DOHH2 (cell line): ENCODE results near the gene CLSTN1.

ENCODE experiments used
- EZH2phosphoT487 ChIP-seq: fragments of 200-600 bp; sonication (generic); IDR thresholded peaks from 2 replicates; pipeline ENCODE4 v1.6.1; 2017; ENCODE audit warnings: borderline replicate concordance, mild to moderate bottlenecking, antibody characterized with exemption, low read length, moderate library complexity, mixed read lengths
- TF ChIP-seq, protein P1 (sequence below): fragments of 200-600 bp; sonication (generic); IDR thresholded peaks from one replicate; pipeline ENCODE4 v1.5.1; 2014; ENCODE audit warnings: antibody characterized with exemption, mild to moderate bottlenecking, low read depth, low read length; ENCODE audit not compliant: poor library complexity, severe bottlenecking

DNA sequence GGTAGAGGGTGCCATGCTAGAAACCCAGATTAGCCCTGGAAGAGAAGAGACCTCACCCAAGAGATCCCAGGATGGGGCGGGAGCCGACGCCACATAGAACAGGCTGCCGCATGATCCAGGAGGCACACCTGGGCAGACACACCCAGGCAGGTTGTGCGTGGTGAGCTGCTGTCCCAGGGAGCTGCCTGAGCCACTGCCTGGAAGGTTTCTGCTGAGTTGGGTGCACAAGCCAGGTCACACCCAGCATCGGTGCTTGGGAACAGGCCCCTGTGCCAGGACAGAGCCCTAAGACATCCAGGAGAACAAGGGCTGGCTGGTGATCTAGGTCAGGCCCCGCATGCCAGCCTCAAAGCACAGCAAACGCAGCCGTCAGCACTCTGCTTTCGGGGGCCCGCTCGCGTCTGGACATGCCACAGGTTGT lies 46.1 kb upstream of the CLSTN1 start:
- TF ChIP-seq, protein P1, sequence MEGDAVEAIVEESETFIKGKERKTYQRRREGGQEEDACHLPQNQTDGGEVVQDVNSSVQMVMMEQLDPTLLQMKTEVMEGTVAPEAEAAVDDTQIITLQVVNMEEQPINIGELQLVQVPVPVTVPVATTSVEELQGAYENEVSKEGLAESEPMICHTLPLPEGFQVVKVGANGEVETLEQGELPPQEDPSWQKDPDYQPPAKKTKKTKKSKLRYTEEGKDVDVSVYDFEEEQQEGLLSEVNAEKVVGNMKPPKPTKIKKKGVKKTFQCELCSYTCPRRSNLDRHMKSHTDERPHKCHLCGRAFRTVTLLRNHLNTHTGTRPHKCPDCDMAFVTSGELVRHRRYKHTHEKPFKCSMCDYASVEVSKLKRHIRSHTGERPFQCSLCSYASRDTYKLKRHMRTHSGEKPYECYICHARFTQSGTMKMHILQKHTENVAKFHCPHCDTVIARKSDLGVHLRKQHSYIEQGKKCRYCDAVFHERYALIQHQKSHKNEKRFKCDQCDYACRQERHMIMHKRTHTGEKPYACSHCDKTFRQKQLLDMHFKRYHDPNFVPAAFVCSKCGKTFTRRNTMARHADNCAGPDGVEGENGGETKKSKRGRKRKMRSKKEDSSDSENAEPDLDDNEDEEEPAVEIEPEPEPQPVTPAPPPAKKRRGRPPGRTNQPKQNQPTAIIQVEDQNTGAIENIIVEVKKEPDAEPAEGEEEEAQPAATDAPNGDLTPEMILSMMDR, result no peak
- TF ChIP-seq EZH2phosphoT487, result no peak
